Mononuclear cell (primary cell): ENCODE data around the gene CCNF. TPM values are rescaled to one million over a fixed set of nuclear protein-coding genes. Genes with fewer than 3 reads are reported as not detected.
"Not testable (repeated sequence)": the region's sequence is repeated elsewhere in the genome, so short reads cannot be mapped to it uniquely, and the experiment has no call there.

ENCODE experiments used
- H3K27me3 ChIP-seq: 2 replicates; pipeline ENCODE4 v1.6.0; 2011; ENCODE audit warnings: low read length, control low read depth; ENCODE audit not compliant: insufficient read depth
- H3K4me1 ChIP-seq: 2 replicates; pipeline ENCODE4 v1.5.1; 2011; ENCODE audit warnings: mild to moderate bottlenecking, low read length, control low read depth; ENCODE audit not compliant: insufficient read depth
- H3K4me3 ChIP-seq: 2 replicates; pipeline ENCODE4 v1.5.1; 2011; ENCODE audit warnings: mild to moderate bottlenecking, low read length, moderate library complexity
- H3K9me3 ChIP-seq: 2 replicates; pipeline ENCODE4 v1.5.1; 2011; ENCODE audit warnings: low read depth, mild to moderate bottlenecking, control low read depth, low read length
- total RNA-seq: library from RNA; depleted of rRNA; stranded (reverse); fragments of >200 nt; gene quantifications from one replicate; pipeline ENCODE4 v1.2.3, GENCODE V29; 2012

The CCNF gene
- total RNA-seq, 1 donor = 1.2 TPM

- Histone ChIP-seq H3K27me3 (no peaks in the 10 kb centered on the region), H3K9me3 (no peaks in the 10 kb centered on the region), H3K4me3 (no peak overlapping the region), H3K4me1 (no peaks in the 10 kb centered on the region)
These were observed 7.0 kb upstream of the CCNF start for GRCh38 chr16:2422123-2422867.

GRCh38 chr16:2424061-2425007, 4.9 kb upstream of the CCNF start:
- Histone ChIP-seq H3K4me3 (no peak overlapping the region), H3K4me1 (peaks cover 9% of the 10 kb centered on the region), H3K9me3 (no peaks in the 10 kb centered on the region), H3K27me3 (no peaks in the 10 kb centered on the region)

GRCh38 chr16:2425008-2425518, 4.2 kb upstream of the CCNF start:
- Histone ChIP-seq H3K27me3 (no peaks in the 10 kb centered on the region), H3K9me3 (no peaks in the 10 kb centered on the region), H3K4me1 (peaks cover 13% of the 10 kb centered on the region), H3K4me3 (no peak overlapping the region)

- peaks cover 22% of the 10 kb centered on the region for H3K4me1 ChIP-seq
These were observed 3.3 kb upstream of the CCNF start for GRCh38 chr16:2425825-2426430.

GRCh38 chr16:2426941-2427361, 2.3 kb upstream of the CCNF start:
- Histone ChIP-seq H3K9me3 (no peaks in the 10 kb centered on the region), H3K4me1 (peaks cover 25% of the 10 kb centered on the region), H3K4me3 (no peak overlapping the region), H3K27me3 (no peaks in the 10 kb centered on the region)

More at GRCh38 chr16:2425825-2426430, 3.3 kb upstream of the CCNF start:
- Histone ChIP-seq H3K4me3 (no peak overlapping the region), H3K27me3 (no peaks in the 10 kb centered on the region), H3K9me3 (no peaks in the 10 kb centered on the region)

- Histone ChIP-seq H3K4me1 (peaks cover 25% of the 10 kb centered on the region), H3K27me3 (no peaks in the 10 kb centered on the region), H3K4me3 (no peak overlapping the region), H3K9me3 (no peaks in the 10 kb centered on the region)
These were observed 1.7 kb upstream of the CCNF start for GRCh38 chr16:2427526-2427925.

- Histone ChIP-seq H3K4me1 (peaks cover 25% of the 10 kb centered on the region), H3K9me3 (no peaks in the 10 kb centered on the region), H3K27me3 (no peaks in the 10 kb centered on the region), H3K4me3 (peak overlapping the region; percentile 79)
These were observed 1.0 kb upstream of the CCNF start for GRCh38 chr16:2428051-2428783.

GRCh38 chr16:2428784-2429033, 538 bp upstream of the CCNF start:
- Histone ChIP-seq H3K4me1 (peaks cover 25% of the 10 kb centered on the region), H3K4me3 (peak overlapping the region; percentile 79), H3K27me3 (no peaks in the 10 kb centered on the region), H3K9me3 (no peaks in the 10 kb centered on the region)

GRCh38 chr16:2429771-2430663, 770 bp downstream of the CCNF start:
- H3K4me3 ChIP-seq = peak overlapping the region; percentile 79
- H3K27me3 ChIP-seq = no peaks in the 10 kb centered on the region
- no peaks in the 10 kb centered on the region for H3K9me3 ChIP-seq
- H3K4me1 ChIP-seq = peaks cover 25% of the 10 kb centered on the region

- no peaks in the 10 kb centered on the region for H3K27me3 ChIP-seq
- no peak overlapping the region for H3K4me3 ChIP-seq
- H3K4me1 ChIP-seq = peaks cover 25% of the 10 kb centered on the region
- H3K9me3 ChIP-seq = no peaks in the 10 kb centered on the region
These were observed 3.0 kb downstream of the CCNF start for GRCh38 chr16:2432286-2432685.

- Histone ChIP-seq H3K27me3 (no peaks in the 10 kb centered on the region), H3K4me3 (no peak overlapping the region), H3K4me1 (peaks cover 25% of the 10 kb centered on the region), H3K9me3 (no peaks in the 10 kb centered on the region)
These were observed 3.7 kb downstream of the CCNF start for GRCh38 chr16:2432801-2433505.

GRCh38 chr16:2435236-2435635, 6.0 kb downstream of the CCNF start:
- peaks cover 10% of the 10 kb centered on the region for H3K4me1 ChIP-seq

GRCh38 chr16:2436110-2436509, 6.9 kb downstream of the CCNF start:
- peaks cover 1% of the 10 kb centered on the region for H3K4me1 ChIP-seq
- H3K27me3 ChIP-seq = no peaks in the 10 kb centered on the region
- H3K4me3 ChIP-seq = no peak overlapping the region
- H3K9me3 ChIP-seq = no peaks in the 10 kb centered on the region

More at GRCh38 chr16:2435236-2435635, 6.0 kb downstream of the CCNF start:
- H3K9me3 ChIP-seq, H3K4me3 ChIP-seq, H3K27me3 ChIP-seq: not testable (repeated sequence)
